DND-41 (cell line): ENCODE measurements around the gene PPP6R2.

ENCODE experiments used
- ATAC-seq: fragments of 200-7000 bp; cut with Tn5 transposase; 3 replicates; pipeline ENCODE4 v1.9.1; 2021; ENCODE audit warnings: low read depth; ENCODE audit not compliant: insufficient read depth
- DNase-seq: peaks from one replicate; pipeline ENCODE4 v3.0.0-alpha.2; 2020
- H2AFZ ChIP-seq: 2 replicates; pipeline ENCODE4 v1.6.0; 2012; ENCODE audit warnings: low read depth, low read length
- H3K27ac ChIP-seq: 2 replicates; pipeline ENCODE4 v1.5.1; 2012; ENCODE audit warnings: low read length, inconsistent platforms
- H3K27me3 ChIP-seq: fragments of 200-600 bp; sonication (generic); 2 replicates; pipeline ENCODE4 v1.6.0; 2012; ENCODE audit warnings: low read length, mild to moderate bottlenecking, inconsistent platforms; ENCODE audit not compliant: insufficient read depth, poor library complexity
- H3K36me3 ChIP-seq: 2 replicates; pipeline ENCODE4 v1.5.1; 2012; ENCODE audit warnings: low read length, inconsistent platforms; ENCODE audit not compliant: insufficient read depth
- H3K4me1 ChIP-seq: 2 replicates; pipeline ENCODE4 v1.5.1; 2012; ENCODE audit warnings: mild to moderate bottlenecking, low read length; ENCODE audit not compliant: insufficient read depth
- H3K4me2 ChIP-seq: 2 replicates; pipeline ENCODE4 v1.6.0; 2012; ENCODE audit warnings: mild to moderate bottlenecking, moderate library complexity, low read length, inconsistent platforms; ENCODE audit not compliant: insufficient read depth
- H3K4me3 ChIP-seq, 2 experiments: fragments of 200-600 bp in 1 of 2; shearing (Covaris generic) in 1 of 2; 2 replicates each; pipeline ENCODE4 v1.5.1; 2012 to 2016; ENCODE audit warnings: inconsistent platforms in 2 of 2, low read length in 2 of 2, mild to moderate bottlenecking in 2 of 2, low read depth in 1 of 2, moderate library complexity in 1 of 2
- H3K79me2 ChIP-seq: 2 replicates; pipeline ENCODE4 v1.6.0; 2012; ENCODE audit warnings: low read length, inconsistent platforms; ENCODE audit not compliant: insufficient read depth
- H3K9ac ChIP-seq: 2 replicates; pipeline ENCODE4 v1.6.0; 2012; ENCODE audit warnings: low read depth, mild to moderate bottlenecking, inconsistent platforms, low read length, moderate library complexity
- H3K9me3 ChIP-seq: 2 replicates; pipeline ENCODE4 v1.5.1; 2012; ENCODE audit warnings: low read length, moderate library complexity, mild to moderate bottlenecking, inconsistent platforms; ENCODE audit not compliant: insufficient read depth, severe bottlenecking
- H4K20me1 ChIP-seq: 2 replicates; pipeline ENCODE4 v1.6.0; 2012; ENCODE audit warnings: low read length; ENCODE audit not compliant: insufficient read depth
- EZH2 ChIP-seq: IDR thresholded peaks from 3 replicates; pipeline ENCODE4 v1.6.1; 2012; ENCODE audit warnings: borderline replicate concordance, low read depth, mild to moderate bottlenecking, moderate library complexity, low read length, inconsistent platforms; ENCODE audit not compliant: severe bottlenecking
- TF ChIP-seq, protein P1 (sequence below): IDR thresholded peaks from 2 replicates; pipeline ENCODE4 v1.5.1; 2012; ENCODE audit warnings: borderline replicate concordance, low read length, moderate library complexity, mild to moderate bottlenecking; ENCODE audit not compliant: poor library complexity, severe bottlenecking; ENCODE audit errors: extremely low read depth

Gene PPP6R2

GRCh38 chr22:50357756-50358155, 14.6 kb downstream of the PPP6R2 start:
- Histone ChIP-seq H3K27ac (no peak overlapping the region), H3K4me3 (no peak overlapping the region), H3K79me2 (peaks cover 89% of the 10 kb centered on the region), H3K9me3 (no peaks in the 10 kb centered on the region), H4K20me1 (peaks cover 45% of the 10 kb centered on the region), H3K27me3 (no peaks in the 10 kb centered on the region), H2AFZ (no peak overlapping the region), H3K4me1 (no peaks in the 10 kb centered on the region), H3K4me2 (no peak overlapping the region), H3K36me3 (peaks cover 32% of the 10 kb centered on the region), H3K9ac (no peak overlapping the region)
- no peak for TF ChIP-seq EZH2
- TF ChIP-seq, protein P1, sequence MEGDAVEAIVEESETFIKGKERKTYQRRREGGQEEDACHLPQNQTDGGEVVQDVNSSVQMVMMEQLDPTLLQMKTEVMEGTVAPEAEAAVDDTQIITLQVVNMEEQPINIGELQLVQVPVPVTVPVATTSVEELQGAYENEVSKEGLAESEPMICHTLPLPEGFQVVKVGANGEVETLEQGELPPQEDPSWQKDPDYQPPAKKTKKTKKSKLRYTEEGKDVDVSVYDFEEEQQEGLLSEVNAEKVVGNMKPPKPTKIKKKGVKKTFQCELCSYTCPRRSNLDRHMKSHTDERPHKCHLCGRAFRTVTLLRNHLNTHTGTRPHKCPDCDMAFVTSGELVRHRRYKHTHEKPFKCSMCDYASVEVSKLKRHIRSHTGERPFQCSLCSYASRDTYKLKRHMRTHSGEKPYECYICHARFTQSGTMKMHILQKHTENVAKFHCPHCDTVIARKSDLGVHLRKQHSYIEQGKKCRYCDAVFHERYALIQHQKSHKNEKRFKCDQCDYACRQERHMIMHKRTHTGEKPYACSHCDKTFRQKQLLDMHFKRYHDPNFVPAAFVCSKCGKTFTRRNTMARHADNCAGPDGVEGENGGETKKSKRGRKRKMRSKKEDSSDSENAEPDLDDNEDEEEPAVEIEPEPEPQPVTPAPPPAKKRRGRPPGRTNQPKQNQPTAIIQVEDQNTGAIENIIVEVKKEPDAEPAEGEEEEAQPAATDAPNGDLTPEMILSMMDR, result no peak
- DNase-seq (no peak), ATAC-seq (no peak)

- Histone ChIP-seq H3K4me3 (no peak overlapping the region), H3K27me3 (no peaks in the 10 kb centered on the region), H3K9ac (no peak overlapping the region), H2AFZ (no peak overlapping the region), H4K20me1 (peaks cover 52% of the 10 kb centered on the region), H3K27ac (no peak overlapping the region), H3K4me1 (no peaks in the 10 kb centered on the region), H3K4me2 (no peak overlapping the region), H3K36me3 (peaks cover 29% of the 10 kb centered on the region), H3K9me3 (no peaks in the 10 kb centered on the region), H3K79me2 (peaks cover 90% of the 10 kb centered on the region)
- no peak for ATAC-seq
- TF ChIP-seq, protein P1, result no peak
- no peak for TF ChIP-seq EZH2
- DNase-seq, result no peak
These were observed 17.5 kb downstream of the PPP6R2 start for GRCh38 chr22:50360578-50360977.

- Histone ChIP-seq H2AFZ (no peak overlapping the region), H3K4me2 (no peak overlapping the region), H3K79me2 (peaks cover 95% of the 10 kb centered on the region), H4K20me1 (peaks cover 56% of the 10 kb centered on the region), H3K4me1 (no peaks in the 10 kb centered on the region), H3K9me3 (no peaks in the 10 kb centered on the region), H3K27me3 (no peaks in the 10 kb centered on the region), H3K9ac (no peak overlapping the region), H3K4me3 (no peak overlapping the region), H3K36me3 (peaks cover 28% of the 10 kb centered on the region), H3K27ac (no peak overlapping the region)
- ATAC-seq, result no peak
- no peak for DNase-seq
- TF ChIP-seq, protein P1, result no peak
- no peak for TF ChIP-seq EZH2
These were observed 18.1 kb downstream of the PPP6R2 start for GRCh38 chr22:50361222-50361621.

DNA sequence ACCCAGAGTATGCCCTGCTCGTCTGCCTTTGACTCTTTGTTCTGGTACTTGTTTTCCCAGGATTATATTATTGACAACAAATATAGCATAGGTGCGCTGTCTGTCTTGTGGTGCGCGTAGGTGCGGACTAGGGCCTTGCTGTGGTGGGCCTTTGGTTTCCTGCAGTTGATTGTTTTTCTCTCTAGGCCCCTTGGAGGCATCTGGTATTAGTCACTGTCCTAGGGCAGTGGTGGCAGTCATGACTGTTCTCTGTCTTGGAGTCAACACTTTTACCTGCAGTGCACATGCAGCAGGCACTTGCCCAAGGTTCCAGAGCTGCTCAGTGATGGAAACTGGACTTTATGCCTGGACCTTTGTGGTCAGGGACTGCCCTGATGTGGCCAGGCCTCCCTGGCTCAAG, 18.6 kb downstream of the PPP6R2 start:
- TF ChIP-seq, protein P1, result no peak
- TF ChIP-seq EZH2, result no peak
- H3K4me2 ChIP-seq, result no peak overlapping the region

More for the DNA sequence above, 18.6 kb downstream of the PPP6R2 start:
- Histone ChIP-seq H3K36me3 (peaks cover 26% of the 10 kb centered on the region), H3K9ac (no peak overlapping the region), H4K20me1 (peaks cover 60% of the 10 kb centered on the region), H3K27me3 (no peaks in the 10 kb centered on the region), H3K27ac (no peak overlapping the region), H2AFZ (no peak overlapping the region), H3K4me3 (no peak overlapping the region), H3K79me2 (peaks cover 95% of the 10 kb centered on the region), H3K4me1 (no peaks in the 10 kb centered on the region), H3K9me3 (no peaks in the 10 kb centered on the region)
- no peak for DNase-seq
- ATAC-seq, result no peak
